GM11168 (cell line): ENCODE data around the gene RFPL3.

Experiments used
- in situ Hi-C: fragments of 300-500 bp; cut with MboI; formaldehyde crosslinking; loops from one replicate; pipeline ENCODE4 v1.12.0; 2022; ENCODE audit warnings: low sequenced_read_pairs; ENCODE audit not compliant: unreplicated experiment

RFPL3 gene

GRCh38 chr22:32404021-32404420, 46.4 kb downstream of the RFPL3 start:
- in situ Hi-C loops = no loop called here

GRCh38 chr22:32407312-32407711, 49.6 kb downstream of the RFPL3 start:
- in situ Hi-C loops = no loop called here

GRCh38 chr22:32407936-32408335, 50.3 kb downstream of the RFPL3 start:
- in situ Hi-C loops = no loop called here

GRCh38 chr22:32409977-32410376, 52.3 kb downstream of the RFPL3 start:
- in situ Hi-C loops = no loop called here

GRCh38 chr22:32410459-32410858, 52.8 kb downstream of the RFPL3 start:
- in situ Hi-C loops = no loop called here
